DMS53 treated with DMSO at 0.1 percent for 48 hours (cell line): ENCODE data around the gene EIF4E2.
A peak's percentile ranks its signal among the peaks of the same experiment; 100 is the strongest.

Experiments
- DNase-seq: peaks from one replicate; lab custom pipeline; 2025; ENCODE audit not compliant: unreplicated experiment; lab: John Stamatoyannopoulos, UW

Gene EIF4E2

GRCh38 chr2:232550354-232551249, at the start of gene EIF4E2, which contains the start of gene TIGD1:
EIF4E2 (plus strand) TSS chr2:232550689; CDS start chr2:232550725, 36 bp downstream.
TIGD1 (minus strand) TSS chr2:232550557; CDS start chr2:232549882, 675 bp downstream.
- peak; percentile 77 for DNase-seq

- DNase-seq = no peak
Observed at GRCh38 chr2:232501331-232501771, 49.1 kb upstream of the EIF4E2 start.

- DNase-seq = no peak
Observed at GRCh38 chr2:232501794-232502390, 48.6 kb upstream of the EIF4E2 start.

- no peak for DNase-seq
Observed at GRCh38 chr2:232502511-232502910, 48.0 kb upstream of the EIF4E2 start.

GRCh38 chr2:232502911-232503808, 47.3 kb upstream of the EIF4E2 start:
- DNase-seq = peak; percentile 8

- no peak for DNase-seq
Observed at GRCh38 chr2:232503809-232504323, 46.6 kb upstream of the EIF4E2 start.

GRCh38 chr2:232504438-232504837, 46.1 kb upstream of the EIF4E2 start:
- peak; percentile 5 for DNase-seq

- no peak for DNase-seq
Observed at GRCh38 chr2:232505856-232506255, 44.6 kb upstream of the EIF4E2 start.

- no peak for DNase-seq
Observed at GRCh38 chr2:232506709-232507108, 43.8 kb upstream of the EIF4E2 start.

GRCh38 chr2:232508251-232508650, 42.2 kb upstream of the EIF4E2 start:
- no peak for DNase-seq

- no peak for DNase-seq
Observed at GRCh38 chr2:232511336-232511890, 39.1 kb upstream of the EIF4E2 start.

GRCh38 chr2:232512602-232513001, 37.9 kb upstream of the EIF4E2 start:
- DNase-seq = no peak

- no peak for DNase-seq
Observed at GRCh38 chr2:232513353-232513752, 37.1 kb upstream of the EIF4E2 start.

GRCh38 chr2:232515639-232516038, 34.9 kb upstream of the EIF4E2 start:
- DNase-seq = no peak

- no peak for DNase-seq
Observed at GRCh38 chr2:232516551-232516950, 33.9 kb upstream of the EIF4E2 start.

GRCh38 chr2:232518844-232519243, 31.6 kb upstream of the EIF4E2 start:
- no peak for DNase-seq

GRCh38 chr2:232519581-232520438, 30.7 kb upstream of the EIF4E2 start, which contains the start of gene PRSS56:
PRSS56 (plus strand) TSS chr2:232520388; CDS start chr2:232520599, 211 bp downstream.
- DNase-seq = no peak

GRCh38 chr2:232520489-232520888, 30.0 kb upstream of the EIF4E2 start:
- no peak for DNase-seq

GRCh38 chr2:232521098-232521497, 29.4 kb upstream of the EIF4E2 start:
- no peak for DNase-seq
